ENCODE results near the gene MSL1. TPM values are rescaled to one million over a fixed set of nuclear protein-coding genes. Genes with fewer than 3 reads are reported as not detected.
"Not testable (repeated sequence)": the region's sequence is repeated elsewhere in the genome, so short reads cannot be mapped to it uniquely, and the experiment has no call there.

The MSL1 gene
- total and polyA plus RNA-seq, 8 donors, result 21.0 to 105 (median 33.5) TPM

GRCh38 chr17:40134184-40134583 is 12.4 kb downstream of the MSL1 start:
- WGBS, 2 donors, result 28 to 30% methylated on average over 7 of the region's 7 CpGs
- Histone ChIP-seq H3K4me3 (no peak overlapping the region), H3K4me1 (peaks cover 4 to 17% (median 6%) of the 10 kb centered on the region in 3 donors), H3K27me3 (no peaks in the 10 kb centered on the region), H3K36me3 (peaks cover 0 to 46% (median 28%) of the 10 kb centered on the region in 3 donors), H3K27ac (no peak overlapping the region), H3K9me3 (no peaks in the 10 kb centered on the region)
- ATAC-seq (peak in 3 of 4 donors; percentile 38 to 60 (median 41)), DNase-seq (no peak), FAIRE-seq (no peak)
- TF ChIP-seq, protein P1, sequence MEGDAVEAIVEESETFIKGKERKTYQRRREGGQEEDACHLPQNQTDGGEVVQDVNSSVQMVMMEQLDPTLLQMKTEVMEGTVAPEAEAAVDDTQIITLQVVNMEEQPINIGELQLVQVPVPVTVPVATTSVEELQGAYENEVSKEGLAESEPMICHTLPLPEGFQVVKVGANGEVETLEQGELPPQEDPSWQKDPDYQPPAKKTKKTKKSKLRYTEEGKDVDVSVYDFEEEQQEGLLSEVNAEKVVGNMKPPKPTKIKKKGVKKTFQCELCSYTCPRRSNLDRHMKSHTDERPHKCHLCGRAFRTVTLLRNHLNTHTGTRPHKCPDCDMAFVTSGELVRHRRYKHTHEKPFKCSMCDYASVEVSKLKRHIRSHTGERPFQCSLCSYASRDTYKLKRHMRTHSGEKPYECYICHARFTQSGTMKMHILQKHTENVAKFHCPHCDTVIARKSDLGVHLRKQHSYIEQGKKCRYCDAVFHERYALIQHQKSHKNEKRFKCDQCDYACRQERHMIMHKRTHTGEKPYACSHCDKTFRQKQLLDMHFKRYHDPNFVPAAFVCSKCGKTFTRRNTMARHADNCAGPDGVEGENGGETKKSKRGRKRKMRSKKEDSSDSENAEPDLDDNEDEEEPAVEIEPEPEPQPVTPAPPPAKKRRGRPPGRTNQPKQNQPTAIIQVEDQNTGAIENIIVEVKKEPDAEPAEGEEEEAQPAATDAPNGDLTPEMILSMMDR (IDR thresholded peaks at IDR 0.05), result no peak
- intact Hi-C loops (cut with DNase I), result no loop called here

DNA sequence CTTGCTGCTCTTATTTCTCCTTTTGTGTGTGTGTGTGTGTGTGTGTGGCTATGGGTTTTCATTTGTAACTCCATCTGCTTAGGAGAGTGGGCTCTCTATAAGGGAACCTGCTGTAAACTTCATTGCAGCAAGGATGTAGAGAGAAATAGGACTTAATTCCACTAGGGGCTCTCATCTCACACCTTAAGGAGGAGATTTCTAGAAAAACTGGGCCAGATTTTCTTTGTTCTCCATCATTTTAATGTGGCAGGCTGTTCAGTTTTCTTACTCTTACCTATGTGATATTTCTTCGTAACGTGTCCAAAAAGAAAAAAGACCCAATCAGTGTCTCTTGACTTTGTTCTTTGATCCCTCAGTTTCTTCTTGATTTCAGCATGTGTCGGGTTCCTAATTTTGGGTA is 14.0 kb downstream of the MSL1 start:
- no peak overlapping the region for H3K27ac ChIP-seq
- DNase-seq (no peak), FAIRE-seq (no peak), ATAC-seq (no peak)
- intact Hi-C loops (cut with DNase I), result no loop called here
- TF ChIP-seq, protein P1 (IDR thresholded peaks at IDR 0.05), result no peak
- WGBS, 2 donors, result 92 to 95% methylated on average over 3 of the region's 3 CpGs
- peaks cover 4 to 21% (median 6%) of the 10 kb centered on the region in 3 donors for H3K4me1 ChIP-seq
- no peaks in the 10 kb centered on the region for H3K9me3 ChIP-seq
- H3K4me3 ChIP-seq, result no peak overlapping the region
- no peaks in the 10 kb centered on the region for H3K27me3 ChIP-seq
- peaks cover 0 to 34% (median 20%) of the 10 kb centered on the region in 3 donors for H3K36me3 ChIP-seq

DNA sequence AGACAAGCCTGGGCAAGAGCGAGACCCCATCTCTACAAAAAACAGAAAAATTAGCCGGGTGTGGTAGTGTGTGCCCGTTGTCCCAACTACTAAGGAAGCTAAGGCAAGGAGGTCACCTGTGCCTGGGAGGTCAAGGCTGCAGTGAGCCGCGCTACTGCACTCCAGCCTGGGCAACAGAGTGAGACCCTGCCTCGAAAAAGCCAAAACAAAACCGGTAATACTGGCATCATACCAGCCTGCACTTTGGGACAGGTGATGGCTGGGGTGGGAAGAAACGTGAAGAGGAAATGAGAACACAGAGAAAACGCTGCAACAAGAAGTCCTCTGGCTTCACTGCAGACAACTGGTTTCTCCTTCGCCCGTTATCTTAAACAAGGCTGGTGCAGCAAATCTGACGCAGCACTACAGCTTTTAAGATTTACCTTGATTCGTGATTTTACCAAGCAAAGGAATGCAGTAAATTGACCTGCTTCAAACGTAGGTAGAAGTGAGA is 17.8 kb downstream of the MSL1 start:
- FAIRE-seq (no peak), DNase-seq (peak in 3 of 6 donors; percentile 32 to 50 (median 34)), ATAC-seq (peak; percentile 6 to 16 (median 10))
- 3 to 4% methylated on average over 14 of the region's 14 CpGs for WGBS, 2 donors
- H3K9me3 ChIP-seq, result no peaks in the 10 kb centered on the region
- H3K4me3 ChIP-seq, result peak overlapping the region; percentile 0 to 57 (median 40)
- TF ChIP-seq, protein P1 (IDR thresholded peaks at IDR 0.05), result no peak
- intact Hi-C loops (cut with DNase I), result no loop called here
- H3K36me3 ChIP-seq, result peaks cover 0 to 28% (median 3%) of the 10 kb centered on the region in 3 donors
- no peaks in the 10 kb centered on the region for H3K27me3 ChIP-seq
- peak overlapping the region; percentile 92 to 96 (median 93) for H3K27ac ChIP-seq
- peaks cover 6 to 20% (median 10%) of the 10 kb centered on the region in 3 donors for H3K4me1 ChIP-seq

DNA sequence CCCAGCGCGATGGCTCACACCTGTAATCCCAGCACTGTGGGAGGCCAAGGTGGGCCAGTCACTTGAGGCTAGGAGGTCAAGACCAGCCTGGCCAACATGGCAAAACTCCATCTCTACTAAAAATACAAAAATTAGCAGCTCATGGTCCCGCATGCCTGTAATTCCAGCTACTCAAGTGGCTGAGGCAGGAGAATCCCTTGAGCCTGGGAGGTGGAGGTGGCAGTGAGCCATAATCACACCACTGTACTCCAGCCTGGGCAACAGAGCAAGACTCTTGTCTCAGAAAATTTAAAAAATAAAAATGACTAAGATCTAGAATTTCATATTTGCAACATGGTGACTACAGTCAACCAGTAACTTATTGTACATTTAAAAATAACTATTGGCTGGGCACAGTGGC is 21.4 kb downstream of the MSL1 start:
- intact Hi-C loops (cut with DNase I); ATAC-seq; H3K4me3 ChIP-seq; H3K27me3 ChIP-seq; FAIRE-seq; H3K9me3 ChIP-seq; H3K27ac ChIP-seq; DNase-seq: not testable (repeated sequence)
- 95 to 99% methylated on average over 3 of the region's 3 CpGs for WGBS, 2 donors
- peaks cover 0 to 12% (median 0%) of the 10 kb centered on the region in 3 donors for H3K36me3 ChIP-seq
- H3K4me1 ChIP-seq, result peaks cover 6 to 18% (median 8%) of the 10 kb centered on the region in 3 donors

DNA sequence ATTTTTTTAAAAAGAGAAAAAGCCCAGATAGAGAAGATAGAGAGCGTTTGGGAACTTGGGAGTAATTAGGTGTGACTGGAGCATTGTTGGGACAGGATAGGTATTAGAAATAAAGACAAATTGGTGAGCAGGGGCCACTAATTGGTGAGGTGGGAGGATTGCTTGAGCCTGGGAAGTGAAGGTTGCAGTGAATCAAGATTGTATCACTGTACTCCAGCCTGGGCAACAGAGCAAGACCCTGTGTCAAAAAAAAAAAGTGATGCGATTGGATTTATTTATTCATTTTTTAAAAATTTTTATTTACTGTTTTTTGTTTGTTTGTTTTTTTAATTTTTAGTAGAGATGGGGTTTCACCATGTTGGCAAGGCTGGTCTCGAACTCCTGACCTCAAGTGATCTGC is 23.7 kb downstream of the MSL1 start:
- Histone ChIP-seq H3K27me3 (no peaks in the 10 kb centered on the region), H3K4me1 (peaks cover 0 to 8% (median 6%) of the 10 kb centered on the region in 3 donors), H3K27ac (no peak overlapping the region), H3K36me3 (peaks cover 0 to 20% (median 0%) of the 10 kb centered on the region in 3 donors), H3K9me3 (no peaks in the 10 kb centered on the region), H3K4me3 (no peak overlapping the region)
- WGBS, 2 donors, result 94% methylated on average over 3 of the region's 3 CpGs
- TF ChIP-seq, protein P1 (IDR thresholded peaks at IDR 0.05), result no peak
- DNase-seq, result no peak
- FAIRE-seq, result no peak
- no peak for ATAC-seq
- intact Hi-C loops (cut with DNase I), result no loop called here

All from pancreas (tissue), 10 donors.